Stimulated activated CD4-positive, alpha-beta T cell treated with anti-CD3 and anti-CD28 coated beads, Interleukin-12 subunit alpha, Interleukin-12 subunit beta, amount 100 ng/mL, for 48 hours (primary cell): ENCODE results near the gene CEP70.
"Not testable (repeated sequence)": the region's sequence is repeated elsewhere in the genome, so short reads cannot be mapped to it uniquely, and the experiment has no call there.

Experiments
- DNase-seq, 3 donors: peaks; one replicate each; pipeline ENCODE4 v3.0.0-alpha.2; 2020; ENCODE audit warnings: low read depth in 2 of 3, low spot score in 1 of 3

CEP70 gene

DNA sequence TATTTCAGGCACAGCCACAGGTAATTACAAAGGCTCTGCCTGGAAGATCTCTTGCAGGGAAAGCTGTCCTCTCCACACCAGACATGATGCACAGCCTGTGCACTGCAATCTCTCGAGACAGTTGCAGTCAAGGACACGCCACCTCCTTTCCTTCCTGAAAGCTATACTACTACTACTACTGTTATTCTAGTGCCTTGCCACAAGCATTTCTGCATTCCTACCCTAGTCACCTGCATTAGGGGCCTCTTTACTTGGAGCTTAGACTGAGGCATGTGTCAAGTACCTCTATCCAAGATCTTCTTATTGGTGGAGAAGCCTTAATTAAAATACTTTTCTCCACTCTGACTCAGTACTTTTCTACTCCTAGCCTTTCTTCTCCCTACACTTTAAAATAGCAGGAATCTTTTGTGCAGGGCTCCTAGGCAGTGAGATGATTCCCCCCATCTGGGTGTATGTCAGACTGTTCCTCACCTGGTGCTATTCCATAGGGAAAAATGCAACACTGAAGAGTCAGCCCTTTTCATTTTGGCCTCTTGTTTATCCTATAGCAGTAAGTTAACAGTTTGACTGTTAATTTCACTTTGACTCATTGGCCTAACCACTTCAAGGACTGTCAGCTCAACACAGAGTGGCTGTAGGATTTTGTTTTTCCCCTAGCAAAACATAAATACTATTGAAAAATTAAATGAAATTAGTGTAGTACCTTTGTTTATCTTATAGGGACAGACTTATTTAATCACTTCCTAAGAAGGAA is 80.8 kb downstream of the CEP70 start:
- DNase-seq = no peak

- DNase-seq = no peak
These were observed 82.1 kb downstream of the CEP70 start for GRCh38 chr3:138511945-138512344.

- no peak for DNase-seq
These were observed 84.5 kb downstream of the CEP70 start for GRCh38 chr3:138509586-138509985.

DNA sequence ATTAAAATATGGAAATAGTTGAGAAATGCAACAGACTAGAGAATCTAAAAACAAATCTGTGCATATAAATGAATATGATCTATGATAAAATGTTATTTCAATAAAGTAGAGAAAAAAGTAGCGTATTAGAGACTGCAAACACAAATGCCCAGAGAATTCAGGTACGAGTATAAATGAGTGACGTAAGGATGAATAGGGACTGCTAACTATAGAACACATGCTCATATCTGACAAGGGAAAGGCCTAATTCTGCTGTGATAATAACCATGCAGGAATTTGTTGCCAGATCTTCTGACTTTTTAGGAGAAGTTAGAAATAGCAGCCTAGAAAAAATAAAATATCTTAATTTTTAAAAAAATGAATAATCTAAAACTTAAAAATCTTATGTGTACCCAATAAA is 86.5 kb downstream of the CEP70 start:
- DNase-seq = no peak

DNA sequence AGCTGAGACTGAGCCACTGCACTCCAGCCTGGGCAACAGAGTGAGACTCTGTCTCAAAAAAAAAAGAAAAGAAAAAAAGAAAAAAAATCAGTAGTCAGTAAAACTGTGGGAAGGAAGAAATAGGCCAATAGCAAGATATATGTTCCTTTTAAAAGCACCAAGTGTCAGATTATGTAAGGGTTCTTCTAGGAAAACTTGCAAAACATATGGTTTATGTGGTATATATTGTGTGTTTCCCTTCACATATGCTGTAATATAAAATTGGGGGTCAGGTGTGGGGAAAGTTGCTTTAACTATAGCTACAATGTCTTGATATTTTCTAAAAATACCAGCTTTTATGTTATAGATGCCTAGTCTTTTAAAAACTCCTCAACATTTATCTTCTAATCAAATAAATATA is 95.1 kb downstream of the CEP70 start:
- DNase-seq = no peak

GRCh38 chr3:138497851-138498250 is 96.2 kb downstream of the CEP70 start:
- no peak for DNase-seq

GRCh38 chr3:138497021-138497420 is 97.0 kb downstream of the CEP70 start:
- DNase-seq = no peak

DNA sequence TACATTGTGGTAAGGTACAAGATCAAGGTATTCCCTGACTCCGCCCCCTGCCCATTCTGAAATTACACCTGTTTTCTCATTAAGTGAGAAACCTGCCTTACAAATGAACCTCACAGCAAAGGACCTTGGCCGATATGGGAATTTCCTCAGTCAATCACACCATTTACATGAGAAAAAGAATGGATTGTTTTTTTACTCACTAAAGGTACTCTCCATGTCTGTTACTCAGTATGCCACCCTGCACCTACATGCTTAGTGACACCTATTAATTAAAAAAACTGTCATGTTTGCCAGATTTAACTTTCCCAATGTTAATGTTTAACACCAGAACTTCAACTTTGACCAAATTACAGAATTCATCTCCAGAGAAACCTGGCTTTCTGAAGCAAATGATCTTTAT is 97.6 kb downstream of the CEP70 start:
- no peak for DNase-seq

DNA sequence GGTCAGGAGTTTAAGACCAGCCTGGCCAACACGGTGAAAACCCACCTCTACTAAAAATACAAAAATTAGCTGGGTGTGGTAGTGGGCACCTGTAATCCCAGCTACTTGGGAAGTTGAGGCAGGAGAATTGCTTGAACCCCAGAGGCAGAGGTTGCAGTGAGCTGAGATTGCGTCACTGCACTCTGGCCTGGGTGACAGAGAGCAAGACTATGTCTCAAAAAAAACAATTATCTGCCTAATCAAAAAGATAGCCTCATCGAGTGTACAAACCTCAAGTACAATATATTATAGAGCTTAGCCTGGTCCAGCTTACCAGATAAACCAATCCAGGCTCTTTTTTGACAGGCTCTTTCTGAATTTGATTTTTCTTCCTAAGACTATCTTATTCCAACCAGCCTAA is 98.4 kb downstream of the CEP70 start:
- not testable (repeated sequence) for DNase-seq

GRCh38 chr3:138494607-138494929 is 99.5 kb downstream of the CEP70 start:
- DNase-seq = no peak

DNA sequence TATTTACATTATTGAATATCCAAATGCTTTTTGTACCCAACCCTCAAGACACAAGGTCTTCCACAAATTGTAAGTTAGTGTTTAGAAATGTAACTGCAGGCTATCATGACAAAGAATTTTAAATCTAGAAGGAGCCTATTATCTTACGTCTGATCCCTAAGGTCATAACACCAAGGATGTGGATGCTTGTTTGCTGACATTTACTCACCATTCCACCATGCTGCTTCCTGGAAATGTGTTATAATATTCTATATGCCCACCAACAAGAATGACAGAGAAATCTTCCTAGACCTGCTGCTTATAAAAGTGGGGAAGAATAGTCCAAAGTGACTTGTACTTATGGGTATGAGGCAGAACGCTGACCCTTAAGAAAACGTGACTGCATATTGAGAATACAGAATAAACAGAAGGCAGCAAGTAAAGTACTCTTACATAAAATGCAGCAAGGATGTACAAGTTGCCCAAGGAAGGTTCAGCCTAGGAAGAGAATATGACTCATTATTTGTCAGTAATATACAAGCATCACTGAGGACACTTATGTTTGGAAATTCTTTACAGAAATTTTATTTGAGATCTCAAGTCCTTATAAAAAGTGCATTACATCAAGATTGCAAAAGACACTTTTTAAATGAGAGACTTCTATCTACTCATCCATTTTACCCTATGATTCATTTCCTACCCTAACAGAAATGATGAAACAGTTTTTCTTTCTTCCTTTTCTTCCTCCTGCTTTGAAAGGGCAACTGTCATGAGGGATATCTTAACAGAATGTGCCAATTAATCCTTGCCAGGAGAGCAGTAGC is 100.1 kb downstream of the CEP70 start:
- DNase-seq = no peak

DNA sequence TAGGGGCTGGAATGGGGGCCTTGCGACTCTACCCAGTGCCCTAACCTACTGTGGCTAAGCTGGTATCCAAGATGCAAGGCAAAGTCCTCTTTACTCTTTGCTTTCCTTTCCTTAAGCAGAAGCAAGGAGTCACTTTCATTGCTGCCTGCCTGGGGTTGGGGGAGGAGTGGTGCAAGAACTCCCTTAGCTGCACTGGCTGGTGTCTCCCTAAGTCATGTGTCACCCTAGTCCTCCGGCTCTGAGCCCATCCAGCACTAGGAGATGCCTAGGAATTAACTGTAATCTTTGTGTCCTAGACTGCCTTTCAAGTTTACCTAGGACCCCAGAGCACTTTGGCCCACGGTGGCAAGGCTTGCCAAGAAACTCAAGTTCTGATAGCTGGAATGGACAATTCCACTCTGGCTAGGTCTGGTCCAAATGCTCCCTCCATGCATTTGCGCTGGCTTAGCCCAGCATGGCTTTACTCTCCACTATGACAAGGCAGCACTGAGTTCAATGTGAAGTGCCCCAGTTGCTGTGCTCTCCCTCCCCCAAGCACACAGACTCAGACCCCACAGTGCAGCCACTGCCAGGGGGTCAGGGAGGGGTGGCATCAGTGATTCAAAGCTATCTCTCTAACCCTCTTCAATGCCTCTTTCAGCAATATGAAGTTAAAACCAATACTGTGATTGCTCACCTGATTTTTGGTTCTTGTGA is 100.9 kb downstream of the CEP70 start:
- DNase-seq = no peak

DNA sequence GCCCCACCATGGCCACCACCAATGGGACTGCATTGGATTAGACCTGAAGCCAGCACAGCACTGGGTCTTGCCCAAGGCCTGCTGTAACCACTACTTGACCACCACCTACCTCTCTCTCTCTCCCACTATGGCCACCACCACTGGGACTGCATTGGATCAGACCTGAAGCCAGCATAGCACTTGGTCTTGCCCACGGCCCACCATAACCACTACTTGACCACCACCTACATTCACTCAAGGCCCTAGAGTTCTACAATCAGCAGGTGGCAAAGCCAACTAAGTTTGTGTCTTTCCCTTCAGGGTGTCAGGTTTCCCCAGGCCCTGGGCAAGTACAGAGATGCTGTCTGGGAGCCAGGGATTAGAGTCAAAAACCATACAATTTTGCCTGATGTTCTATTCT is 102.1 kb downstream of the CEP70 start:
- DNase-seq = no peak

- DNase-seq = not testable (repeated sequence)
These were observed 107.5 kb downstream of the CEP70 start for GRCh38 chr3:138486580-138486979.

- DNase-seq = not testable (repeated sequence)
These were observed 109.4 kb downstream of the CEP70 start for GRCh38 chr3:138484672-138485071.

- peak; percentile 8 to 18 (median 9) for DNase-seq
These were observed 114.6 kb downstream of the CEP70 start for GRCh38 chr3:138479438-138479863.

- no peak for DNase-seq
These were observed 116.3 kb downstream of the CEP70 start for GRCh38 chr3:138477801-138478200.

DNA sequence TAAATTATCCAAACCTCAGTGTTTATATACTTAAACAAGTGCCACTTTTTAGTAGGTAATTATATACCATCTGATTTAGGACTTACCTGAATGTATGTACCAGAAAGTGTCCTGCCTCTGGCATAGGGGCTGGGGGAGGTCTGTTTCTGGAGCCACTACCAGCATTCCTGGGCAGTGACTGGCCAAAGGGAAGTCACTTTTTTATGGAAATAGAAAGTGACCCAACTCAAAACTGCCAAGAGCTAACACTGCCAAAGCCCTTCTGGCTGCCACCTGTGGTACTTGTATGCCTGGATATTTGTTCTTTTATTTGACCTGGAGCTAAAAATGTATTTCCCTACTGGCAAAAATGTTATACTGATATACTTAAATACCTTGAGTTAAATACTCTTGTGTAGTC is 116.9 kb downstream of the CEP70 start:
- DNase-seq = no peak

DNA sequence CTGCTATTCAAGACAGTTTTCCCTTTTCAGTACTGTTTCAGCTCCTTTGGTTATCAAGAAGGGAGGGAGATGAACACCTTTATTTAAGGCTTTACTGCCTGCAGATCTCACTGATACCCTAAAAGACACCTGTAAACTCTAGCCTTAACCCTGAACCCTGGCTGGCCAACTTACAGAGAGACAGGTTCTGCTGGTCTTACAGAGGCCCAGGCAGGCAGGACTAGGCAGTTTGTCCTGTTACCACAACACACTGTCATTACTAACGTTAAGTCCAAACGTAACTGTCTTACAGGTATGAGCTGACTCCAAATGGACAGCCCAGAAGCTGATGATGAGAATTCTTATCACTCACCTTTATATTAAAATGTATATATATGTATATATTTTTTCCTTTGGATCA is 117.5 kb downstream of the CEP70 start:
- DNase-seq = no peak

- no peak for DNase-seq
These were observed 119.9 kb downstream of the CEP70 start for GRCh38 chr3:138474163-138474562.

- DNase-seq = no peak
These were observed 120.7 kb downstream of the CEP70 start for GRCh38 chr3:138473391-138473790.
